HG03095 (cell line): ENCODE measurements around the gene UBE2G2.
A peak's percentile ranks its signal among the peaks of the same experiment; 100 is the strongest.

Experiments
- ATAC-seq: cut with Tn5 transposase; IDR thresholded peaks from one replicate; pipeline ENCODE4 v1.9.1; 2021; ENCODE audit warnings: moderate library complexity; ENCODE audit not compliant: unreplicated experiment

The UBE2G2 gene

GRCh38 chr21:44801468-44802395 lies at the start of gene UBE2G2:
TSS of gene UBE2G2 (minus strand) at chr21:44801820. CDS start at chr21:44801748, 72 bp downstream.
- ATAC-seq, result peak; percentile 79

GRCh38 chr21:44850905-44851657 lies 49.5 kb upstream of the UBE2G2 start:
- no peak for ATAC-seq

- ATAC-seq, result no peak
These were observed 48.7 kb upstream of the UBE2G2 start for GRCh38 chr21:44850208-44850800.

GRCh38 chr21:44849616-44850130 lies 48.1 kb upstream of the UBE2G2 start:
- no peak for ATAC-seq

GRCh38 chr21:44848821-44849521 lies 47.4 kb upstream of the UBE2G2 start:
- ATAC-seq, result no peak

GRCh38 chr21:44847261-44848056 lies 45.8 kb upstream of the UBE2G2 start:
- ATAC-seq, result no peak

- ATAC-seq, result no peak
These were observed 45.1 kb upstream of the UBE2G2 start for GRCh38 chr21:44846485-44847260.

- ATAC-seq, result no peak
These were observed 44.5 kb upstream of the UBE2G2 start for GRCh38 chr21:44846224-44846484.

- ATAC-seq, result peak; percentile 46
These were observed 44.0 kb upstream of the UBE2G2 start for GRCh38 chr21:44845418-44846223.

GRCh38 chr21:44844256-44844655 lies 42.6 kb upstream of the UBE2G2 start:
- ATAC-seq, result no peak

GRCh38 chr21:44842721-44843445 lies 41.3 kb upstream of the UBE2G2 start:
- ATAC-seq, result no peak

GRCh38 chr21:44842087-44842486 lies 40.5 kb upstream of the UBE2G2 start:
- ATAC-seq, result no peak

- ATAC-seq, result no peak
These were observed 39.2 kb upstream of the UBE2G2 start for GRCh38 chr21:44840771-44841170.

- ATAC-seq, result no peak
These were observed 37.3 kb upstream of the UBE2G2 start for GRCh38 chr21:44838951-44839350.

GRCh38 chr21:44838039-44838895 lies 36.6 kb upstream of the UBE2G2 start:
- no peak for ATAC-seq

GRCh38 chr21:44837537-44837936 lies 35.9 kb upstream of the UBE2G2 start:
- no peak for ATAC-seq
